SK-N-SH (cell line): Measurements from ENCODE around the gene EFHD2. TPM values are rescaled to one million over a fixed set of nuclear protein-coding genes. Genes with fewer than 3 reads are reported as not detected.

Experiments
- CTCF ChIA-PET: fragments of 300-600, 350-600 bp; formaldehyde crosslinking; extraction: SDS; loops from one replicate; lab custom pipeline; 2021; lab: Yijun Ruan, JAX
- POLR2A ChIA-PET: fragments of 350-600 bp; sonication (Branson Sonifier 250); formaldehyde crosslinking; extraction: SDS; loops from one replicate; lab custom pipeline; 2020; ENCODE audit warnings: antibody characterized with exemption, inconsistent platforms; lab: Yijun Ruan, JAX
- DNase-seq: peaks from one replicate; pipeline ENCODE4 v3.0.0; 2012
- H2AFZ ChIP-seq: fragments of 200-600 bp; sonication (generic); 2 replicates; pipeline ENCODE4 v1.8.1; 2016; ENCODE audit warnings: antibody characterized with exemption, mild to moderate bottlenecking, low read depth
- H3F3A ChIP-seq: fragments of 200-600 bp; sonication (generic); replicated peaks from 2 replicates; pipeline ENCODE3; 2016; ENCODE audit warnings: antibody characterized with exemption, mild to moderate bottlenecking; ENCODE audit not compliant: insufficient read depth
- H3K27ac ChIP-seq, 2 experiments: fragments of 200-500 bp in 1 of 2; fragments of 200-600 bp in 1 of 2; sonication (Bioruptor generic) in 1 of 2; sonication (generic), shearing (Covaris generic) in 1 of 2; 2 replicates each; pipeline versions ENCODE4 v1.5.1 to v1.6.1; 2014 to 2016; ENCODE audit warnings: low read depth in 2 of 2, inconsistent platforms in 1 of 2, low read length in 1 of 2, mild to moderate bottlenecking in 1 of 2, mixed read lengths in 1 of 2
- H3K27me3 ChIP-seq: fragments of 200-600 bp; sonication (generic), shearing (Covaris generic); 2 replicates; pipeline ENCODE4 v1.6.1; 2016; ENCODE audit warnings: mixed run types; ENCODE audit not compliant: insufficient read depth
- H3K36me3 ChIP-seq, 2 experiments: fragments of 200-500 bp in 1 of 2; fragments of 200-600 bp in 1 of 2; sonication (Bioruptor generic) in 1 of 2; sonication (generic) in 1 of 2; replicated peaks in 1 of 2; 2 replicates each; pipeline versions ENCODE3 to v1.5.1; 2014 to 2016; ENCODE audit warnings: low read length in 1 of 2, mild to moderate bottlenecking in 1 of 2; ENCODE audit not compliant: insufficient read depth in 2 of 2, control insufficient read depth in 1 of 2
- H3K4me1 ChIP-seq, 2 experiments: fragments of 200-500 bp in 1 of 2; fragments of 200-600 bp in 1 of 2; sonication (Bioruptor generic) in 1 of 2; sonication (generic), shearing (Covaris generic) in 1 of 2; 2 replicates each; pipeline versions ENCODE4 v1.5.1 to v1.6.1; 2014 to 2016; ENCODE audit warnings: low read depth in 1 of 2, low read length in 1 of 2, mixed run types in 1 of 2; ENCODE audit not compliant: insufficient read depth in 2 of 2, control insufficient read depth in 1 of 2
- H3K4me2 ChIP-seq: fragments of 200-600 bp; sonication (generic), shearing (Covaris generic); 2 replicates; pipeline ENCODE4 v1.6.1; 2017; ENCODE audit warnings: mixed run types
- H3K4me3 ChIP-seq, 2 experiments: fragments of 200-500 bp in 1 of 2; fragments of 200-600 bp in 1 of 2; sonication (Bioruptor generic) in 1 of 2; sonication (generic), shearing (Covaris generic) in 1 of 2; 2 replicates each; pipeline versions ENCODE4 v1.5.1 to v1.8.1; 2014 to 2016; ENCODE audit warnings: low read depth in 2 of 2, inconsistent platforms in 1 of 2, low read length in 1 of 2, mild to moderate bottlenecking in 1 of 2, mixed read lengths in 1 of 2, moderate library complexity in 1 of 2
- H3K79me2 ChIP-seq: fragments of 200-600 bp; sonication (generic); 2 replicates; pipeline ENCODE4 v1.8.1; 2017; ENCODE audit warnings: mild to moderate bottlenecking; ENCODE audit not compliant: insufficient read depth
- H3K9ac ChIP-seq: fragments of 200-600 bp; sonication (generic); 2 replicates; pipeline ENCODE4 v1.6.1; 2017; ENCODE audit warnings: mixed run types
- H3K9me2 ChIP-seq: fragments of 200-600 bp; sonication (generic); 2 replicates; pipeline ENCODE4 v1.6.1; 2017; ENCODE audit warnings: mixed run types
- H3K9me3 ChIP-seq: fragments of 200-600 bp; sonication (generic); 2 replicates; pipeline ENCODE4 v1.6.1; 2017; ENCODE audit warnings: mixed run types, mild to moderate bottlenecking, moderate library complexity
- H4K20me1 ChIP-seq: fragments of 200-600 bp; sonication (generic); 2 replicates; pipeline ENCODE4 v1.6.1; 2017; ENCODE audit warnings: mild to moderate bottlenecking, mixed run types; ENCODE audit not compliant: insufficient read depth
- ELF1 ChIP-seq: IDR thresholded peaks from 2 replicates; pipeline ENCODE4 v1.4.0; 2012
- EP300 ChIP-seq, 2 experiments: IDR thresholded peaks; 2 replicates each; pipeline versions ENCODE4 v1.4.0 to v1.6.1; 2012; ENCODE audit warnings: borderline replicate concordance in 1 of 2, low read depth in 1 of 2, low read length in 1 of 2
- EZH2phosphoT487 ChIP-seq: fragments of 200-600 bp; sonication (generic); IDR thresholded peaks from 2 replicates; pipeline ENCODE4 v1.6.1; 2017; ENCODE audit warnings: low read depth, mixed run types, mild to moderate bottlenecking, antibody characterized with exemption, moderate library complexity, borderline replicate concordance
- FOXJ3 ChIP-seq: sonication (generic); formaldehyde crosslinking; IDR thresholded peaks from 2 replicates; pipeline ENCODE4 v1.5.1; 2020; ENCODE audit warnings: mild to moderate bottlenecking, missing genetic modification reagents
- FOXM1 ChIP-seq: IDR thresholded peaks from 2 replicates; pipeline ENCODE4 v1.4.0; 2012; ENCODE audit warnings: low read depth, mild to moderate bottlenecking
- GABPA ChIP-seq: IDR thresholded peaks from 2 replicates; pipeline ENCODE4 v1.4.0; 2012; ENCODE audit warnings: low read depth, mild to moderate bottlenecking
- JUND ChIP-seq: IDR thresholded peaks from 2 replicates; pipeline ENCODE4 v1.4.0; 2012
- NFIC ChIP-seq: IDR thresholded peaks from 2 replicates; pipeline ENCODE4 v1.4.0; 2012; ENCODE audit warnings: borderline replicate concordance
- PBX3 ChIP-seq: IDR thresholded peaks from 2 replicates; pipeline ENCODE4; 2012
- RAD21 ChIP-seq: IDR thresholded peaks from 2 replicates; pipeline ENCODE4 v1.6.1; 2012; ENCODE audit warnings: mild to moderate bottlenecking, low read length
- REST ChIP-seq: IDR thresholded peaks from 2 replicates; pipeline ENCODE4 v1.6.1; 2012; ENCODE audit warnings: mild to moderate bottlenecking, low read depth, low read length, moderate library complexity
- RFX5 ChIP-seq: IDR thresholded peaks from 2 replicates; pipeline ENCODE4 v1.6.1; 2012; ENCODE audit warnings: mild to moderate bottlenecking, improper control_type of control experiment, low read length
- SIN3A ChIP-seq: IDR thresholded peaks from 2 replicates; pipeline ENCODE4 v1.6.1; 2012; ENCODE audit warnings: low read depth, mild to moderate bottlenecking, low read length, moderate library complexity, borderline replicate concordance
- TCF12 ChIP-seq: IDR thresholded peaks from 2 replicates; pipeline ENCODE4 v1.4.0; 2012
- YY1 ChIP-seq: IDR thresholded peaks from 2 replicates; pipeline ENCODE4 v1.4.0; 2012; ENCODE audit warnings: low read depth, mild to moderate bottlenecking
- WGBS: methylation state at CpG from one replicate; pipeline ENCODE4 v1.1.6; 2017; ENCODE audit warnings: low lambda C conversion rate; 5-methylcytosine and 5-hydroxymethylcytosine counted together
- polyA plus RNA-seq, 3 experiments: library from polyadenylated mRNA; depleted of rRNA; stranded (reverse); fragments of >200 nt; gene quantifications; 2 replicates each; pipeline ENCODE4 v1.2.3, GENCODE V29; 2012
- TF ChIP-seq, protein P1 (sequence below): fragments of 200-600 bp; sonication (generic); IDR thresholded peaks from 2 replicates; pipeline ENCODE4 v1.6.1; 2017; ENCODE audit warnings: antibody characterized with exemption, mild to moderate bottlenecking, moderate library complexity
- TF ChIP-seq, protein P2 (sequence below): IDR thresholded peaks from 2 replicates; pipeline ENCODE4 v1.4.0; 2012; ENCODE audit warnings: low read depth, borderline replicate concordance
- TF ChIP-seq, protein P3 (sequence below): fragments of 150-350 bp; IDR thresholded peaks from 2 replicates; pipeline ENCODE4 v1.6.1; 2016; ENCODE audit warnings: mild to moderate bottlenecking, low read depth, low read length
- TF ChIP-seq, protein P4 (sequence below): IDR thresholded peaks from 2 replicates; pipeline ENCODE4 v1.4.0; 2012; ENCODE audit warnings: low read depth

Gene EFHD2
- polyA plus RNA-seq, 1 of the 3 experiments (the other 2 are of a cell fraction), result 59.8 TPM

GRCh38 chr1:15420853-15421465 is 11.3 kb downstream of the EFHD2 start:
- Histone ChIP-seq H3K9me2 (no peaks in the 10 kb centered on the region), H3K27me3 (no peaks in the 10 kb centered on the region), H3K79me2 (peaks cover 76% of the 10 kb centered on the region), H3K9ac (no peak overlapping the region), H4K20me1 (peaks cover 30% of the 10 kb centered on the region; the same call in 1 of the 2 replicates), H3K4me1 (peaks cover 14 to 27% of the 10 kb centered on the region in 2 experiments; a peak in 3 of 4 replicates), H3K4me2 (no peak overlapping the region), H3K36me3 (peaks cover 0 to 9% of the 10 kb centered on the region in 2 experiments), H3F3A (peaks cover 16% of the 10 kb centered on the region), H3K9me3 (no peaks in the 10 kb centered on the region), H2AFZ (no peak overlapping the region), H3K27ac (no peak overlapping the region), H3K4me3 (no peak overlapping the region)
- DNase-seq, result no peak
- 89% methylated on average over 8 of the region's 8 CpGs for WGBS
- no peak for TF ChIP-seq SIN3A
- no peak for TF ChIP-seq REST
- TF ChIP-seq TCF12, result no peak
- no peak for TF ChIP-seq JUND
- no peak for TF ChIP-seq ELF1
- TF ChIP-seq, protein P1, sequence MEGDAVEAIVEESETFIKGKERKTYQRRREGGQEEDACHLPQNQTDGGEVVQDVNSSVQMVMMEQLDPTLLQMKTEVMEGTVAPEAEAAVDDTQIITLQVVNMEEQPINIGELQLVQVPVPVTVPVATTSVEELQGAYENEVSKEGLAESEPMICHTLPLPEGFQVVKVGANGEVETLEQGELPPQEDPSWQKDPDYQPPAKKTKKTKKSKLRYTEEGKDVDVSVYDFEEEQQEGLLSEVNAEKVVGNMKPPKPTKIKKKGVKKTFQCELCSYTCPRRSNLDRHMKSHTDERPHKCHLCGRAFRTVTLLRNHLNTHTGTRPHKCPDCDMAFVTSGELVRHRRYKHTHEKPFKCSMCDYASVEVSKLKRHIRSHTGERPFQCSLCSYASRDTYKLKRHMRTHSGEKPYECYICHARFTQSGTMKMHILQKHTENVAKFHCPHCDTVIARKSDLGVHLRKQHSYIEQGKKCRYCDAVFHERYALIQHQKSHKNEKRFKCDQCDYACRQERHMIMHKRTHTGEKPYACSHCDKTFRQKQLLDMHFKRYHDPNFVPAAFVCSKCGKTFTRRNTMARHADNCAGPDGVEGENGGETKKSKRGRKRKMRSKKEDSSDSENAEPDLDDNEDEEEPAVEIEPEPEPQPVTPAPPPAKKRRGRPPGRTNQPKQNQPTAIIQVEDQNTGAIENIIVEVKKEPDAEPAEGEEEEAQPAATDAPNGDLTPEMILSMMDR, result no peak
- no peak for TF ChIP-seq PBX3
- no peak for TF ChIP-seq EP300 (IDR thresholded peaks at IDR 0.05; ENCODE audit: borderline replicate concordance in 1 of 2, low read depth in 1 of 2, low read length in 1 of 2)
- TF ChIP-seq, protein P2, sequence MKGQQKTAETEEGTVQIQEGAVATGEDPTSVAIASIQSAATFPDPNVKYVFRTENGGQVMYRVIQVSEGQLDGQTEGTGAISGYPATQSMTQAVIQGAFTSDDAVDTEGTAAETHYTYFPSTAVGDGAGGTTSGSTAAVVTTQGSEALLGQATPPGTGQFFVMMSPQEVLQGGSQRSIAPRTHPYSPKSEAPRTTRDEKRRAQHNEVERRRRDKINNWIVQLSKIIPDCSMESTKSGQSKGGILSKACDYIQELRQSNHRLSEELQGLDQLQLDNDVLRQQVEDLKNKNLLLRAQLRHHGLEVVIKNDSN, result no peak
- TF ChIP-seq, protein P3, sequence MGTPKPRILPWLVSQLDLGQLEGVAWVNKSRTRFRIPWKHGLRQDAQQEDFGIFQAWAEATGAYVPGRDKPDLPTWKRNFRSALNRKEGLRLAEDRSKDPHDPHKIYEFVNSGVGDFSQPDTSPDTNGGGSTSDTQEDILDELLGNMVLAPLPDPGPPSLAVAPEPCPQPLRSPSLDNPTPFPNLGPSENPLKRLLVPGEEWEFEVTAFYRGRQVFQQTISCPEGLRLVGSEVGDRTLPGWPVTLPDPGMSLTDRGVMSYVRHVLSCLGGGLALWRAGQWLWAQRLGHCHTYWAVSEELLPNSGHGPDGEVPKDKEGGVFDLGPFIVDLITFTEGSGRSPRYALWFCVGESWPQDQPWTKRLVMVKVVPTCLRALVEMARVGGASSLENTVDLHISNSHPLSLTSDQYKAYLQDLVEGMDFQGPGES, result no peak
- no peak for TF ChIP-seq YY1
- TF ChIP-seq FOXM1, result no peak
- no peak for TF ChIP-seq NFIC
- no peak for TF ChIP-seq RAD21
- no peak for TF ChIP-seq GABPA
- TF ChIP-seq, protein P4, sequence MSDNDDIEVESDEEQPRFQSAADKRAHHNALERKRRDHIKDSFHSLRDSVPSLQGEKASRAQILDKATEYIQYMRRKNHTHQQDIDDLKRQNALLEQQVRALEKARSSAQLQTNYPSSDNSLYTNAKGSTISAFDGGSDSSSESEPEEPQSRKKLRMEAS, result no peak
- TF ChIP-seq FOXJ3 (CRISPR knock-in tag), result no peak
- TF ChIP-seq RFX5, result no peak
- TF ChIP-seq EZH2phosphoT487, result no peak
- POLR2A ChIA-PET, result no interaction called here
- CTCF ChIA-PET, result interaction anchor here (1.0 to 14.9 kb wide), 6 partner anchors 9 to 100 kb away, joined by 3 to 311 read pairs (median 5); no protein-coding TSS in a partner anchor
